MCF 10A (cell line): ENCODE results near the gene APOC3. TPM values are rescaled to one million over a fixed set of nuclear protein-coding genes. Genes with fewer than 3 reads are reported as not detected.

Source experiments
- BruUV-seq: library from RNA; stranded (reverse); fragments of 400-500 nt; replicated peaks from 2 replicates; lab custom pipeline; 2021; lab: Mats Ljungman, UMichigan
- CTCF ChIA-PET: fragments of 300-600 bp; sonication (Branson Sonifier 250); formaldehyde crosslinking; extraction: SDS; loops from one replicate; lab custom pipeline; 2021; ENCODE audit warnings: antibody characterized with exemption, inconsistent platforms; lab: Yijun Ruan, JAX
- POLR2A ChIA-PET: fragments of 300-600, 350-650 bp; sonication (Branson Sonifier 250); formaldehyde crosslinking; extraction: SDS; loops from one replicate; lab custom pipeline; 2020; ENCODE audit warnings: antibody characterized with exemption, inconsistent platforms; lab: Yijun Ruan, JAX
- DNase-seq: peaks from one replicate; pipeline ENCODE4 v3.0.0-alpha.2; 2018; ENCODE audit not compliant: unreplicated experiment
- H3K27ac Mint-ChIP-seq: one replicate; pipeline ENCODE4 v1.8.0; 2022; ENCODE audit warnings: mild to moderate bottlenecking, low read depth, mixed read lengths; ENCODE audit not compliant: unreplicated experiment
- H3K27me3 Mint-ChIP-seq: one replicate; pipeline ENCODE4 v1.8.0; 2022; ENCODE audit warnings: mixed read lengths; ENCODE audit not compliant: insufficient read depth, unreplicated experiment
- H3K36me3 Mint-ChIP-seq: one replicate; pipeline ENCODE4 v1.8.0; 2022; ENCODE audit warnings: mild to moderate bottlenecking, moderate library complexity, mixed read lengths; ENCODE audit not compliant: insufficient read depth, unreplicated experiment
- H3K4me1 Mint-ChIP-seq: one replicate; pipeline ENCODE4 v1.8.0; 2022; ENCODE audit warnings: mixed read lengths; ENCODE audit not compliant: insufficient read depth, unreplicated experiment
- H3K4me3 Mint-ChIP-seq: one replicate; pipeline ENCODE4 v1.8.0; 2022; ENCODE audit warnings: mild to moderate bottlenecking, moderate library complexity, mixed read lengths; ENCODE audit not compliant: unreplicated experiment
- H3K9me3 Mint-ChIP-seq: one replicate; pipeline ENCODE4 v1.8.0; 2022; ENCODE audit warnings: mixed read lengths; ENCODE audit not compliant: unreplicated experiment
- CTCF ChIP-seq: fragments of 200-600 bp; IDR thresholded peaks from one replicate; pipeline ENCODE4 v1.8.0; 2022; ENCODE audit warnings: antibody characterized with exemption, mild to moderate bottlenecking; ENCODE audit not compliant: unreplicated experiment
- intact Hi-C: fragments of 100-400 bp; cut with micrococcal nuclease; formaldehyde crosslinking; loops from 2 replicates; pipeline ENCODE4 v1.14.1; 2022
- total RNA-seq: library from RNA; stranded (reverse); gene quantifications from 2 replicates; pipeline ENCODE4 v1.2.3, GENCODE V29; 2022

The APOC3 gene
- total RNA-seq, 1 experiment from 2014 or later, result not detected

GRCh38 chr11:116859175-116859574 is 29.5 kb downstream of the APOC3 start:
- H3K4me1 Mint-ChIP-seq, result peaks cover 5% of the 10 kb centered on the region
- no peak for TF ChIP-seq CTCF
- no TSS peak for BruUV-seq
- POLR2A ChIA-PET, result no interaction called here
- peaks cover 63% of the 10 kb centered on the region for H3K36me3 Mint-ChIP-seq
- intact Hi-C loops, result no loop called here
- no peaks in the 10 kb centered on the region for H3K27me3 Mint-ChIP-seq
- no peaks in the 10 kb centered on the region for H3K9me3 Mint-ChIP-seq
- H3K27ac Mint-ChIP-seq, result no peak overlapping the region
- CTCF ChIA-PET, result interaction anchor here (0.6 to 1.2 kb wide), 2 partner anchors 25 to 388 kb away, joined by 3 to 4 read pairs; no protein-coding TSS in a partner anchor
- no peak overlapping the region for H3K4me3 Mint-ChIP-seq
- DNase-seq, result no peak

GRCh38 chr11:116860303-116860702 is 30.6 kb downstream of the APOC3 start:
- H3K27me3 Mint-ChIP-seq, result no peaks in the 10 kb centered on the region
- no peak overlapping the region for H3K4me3 Mint-ChIP-seq
- peaks cover 59% of the 10 kb centered on the region for H3K36me3 Mint-ChIP-seq
- TF ChIP-seq CTCF, result no peak
- ChIA-PET POLR2A (interaction anchor here (1.0 kb wide), 1 partner anchor 11 kb away, joined by 3 read pairs; no protein-coding TSS in a partner anchor), CTCF (interaction anchor here (0.5 to 1.6 kb wide), 4 partner anchors 20 to 246 kb away, joined by 3 to 5 read pairs (median 3); no protein-coding TSS in a partner anchor)
- no peak for DNase-seq
- no peaks in the 10 kb centered on the region for H3K9me3 Mint-ChIP-seq
- H3K27ac Mint-ChIP-seq, result no peak overlapping the region
- intact Hi-C loops, result no loop called here
- H3K4me1 Mint-ChIP-seq, result peaks cover 5% of the 10 kb centered on the region
- BruUV-seq, result no TSS peak

GRCh38 chr11:116861539-116861938 is 31.8 kb downstream of the APOC3 start:
- no peaks in the 10 kb centered on the region for H3K9me3 Mint-ChIP-seq
- ChIA-PET POLR2A (no interaction called here), CTCF (interaction anchor here (1.6 kb wide), 1 partner anchor 19 kb away, joined by 5 read pairs; no protein-coding TSS in a partner anchor)
- TF ChIP-seq CTCF, result no peak
- no peak overlapping the region for H3K27ac Mint-ChIP-seq
- peaks cover 64% of the 10 kb centered on the region for H3K36me3 Mint-ChIP-seq
- no TSS peak for BruUV-seq
- intact Hi-C loops, result no loop called here
- peaks cover 5% of the 10 kb centered on the region for H3K4me1 Mint-ChIP-seq
- peak; percentile 32 for DNase-seq
- no peak overlapping the region for H3K4me3 Mint-ChIP-seq
- H3K27me3 Mint-ChIP-seq, result no peaks in the 10 kb centered on the region

DNA sequence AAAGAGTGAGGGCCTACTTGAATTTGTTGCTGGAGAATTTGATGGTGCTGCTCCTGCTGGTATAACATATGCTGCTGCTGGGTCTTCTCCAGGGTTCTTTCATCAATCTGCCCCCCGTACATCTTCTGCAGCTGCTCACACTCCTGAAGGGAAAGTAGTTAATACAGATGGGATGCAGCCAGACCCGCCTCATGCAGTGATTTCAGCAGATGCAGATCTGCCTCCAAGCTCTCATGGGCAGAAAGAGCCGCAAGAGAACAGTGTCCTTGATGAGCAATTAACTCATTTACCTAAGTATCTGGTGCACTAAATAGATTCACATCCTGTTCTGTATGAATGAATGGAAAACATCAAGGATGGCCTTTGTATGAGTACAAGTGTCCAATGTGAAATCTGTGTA is 32.5 kb downstream of the APOC3 start:
- no peaks in the 10 kb centered on the region for H3K27me3 Mint-ChIP-seq
- ChIA-PET CTCF (interaction anchor here (6.1 kb wide), 1 partner anchor 18 kb away, joined by 19 read pairs; no protein-coding TSS in a partner anchor), POLR2A (no interaction called here)
- H3K27ac Mint-ChIP-seq, result no peak overlapping the region
- H3K36me3 Mint-ChIP-seq, result peaks cover 63% of the 10 kb centered on the region
- intact Hi-C loops, result no loop called here
- TF ChIP-seq CTCF, result no peak
- DNase-seq, result no peak
- BruUV-seq, result no TSS peak
- H3K9me3 Mint-ChIP-seq, result no peaks in the 10 kb centered on the region
- no peak overlapping the region for H3K4me3 Mint-ChIP-seq
- peaks cover 5% of the 10 kb centered on the region for H3K4me1 Mint-ChIP-seq
